Panc1 (cell line): ENCODE results near the gene REX1BD.

Experiments used
- POLR2AphosphoS5 ChIP-seq: IDR thresholded peaks from 2 replicates; pipeline ENCODE4 v1.6.1; 2012; ENCODE audit warnings: mild to moderate bottlenecking, low read depth, low read length, moderate library complexity
- SIN3A ChIP-seq: IDR thresholded peaks from 2 replicates; pipeline ENCODE4 v1.6.1; 2012; ENCODE audit warnings: low read depth, mild to moderate bottlenecking, low read length, moderate library complexity, borderline replicate concordance; ENCODE audit not compliant: insufficient read depth
- TF ChIP-seq, protein P1 (sequence below): fragments of 450-650 bp; IDR thresholded peaks from 2 replicates; pipeline ENCODE4 v1.5.1; 2017; ENCODE audit warnings: mild to moderate bottlenecking

DNA sequence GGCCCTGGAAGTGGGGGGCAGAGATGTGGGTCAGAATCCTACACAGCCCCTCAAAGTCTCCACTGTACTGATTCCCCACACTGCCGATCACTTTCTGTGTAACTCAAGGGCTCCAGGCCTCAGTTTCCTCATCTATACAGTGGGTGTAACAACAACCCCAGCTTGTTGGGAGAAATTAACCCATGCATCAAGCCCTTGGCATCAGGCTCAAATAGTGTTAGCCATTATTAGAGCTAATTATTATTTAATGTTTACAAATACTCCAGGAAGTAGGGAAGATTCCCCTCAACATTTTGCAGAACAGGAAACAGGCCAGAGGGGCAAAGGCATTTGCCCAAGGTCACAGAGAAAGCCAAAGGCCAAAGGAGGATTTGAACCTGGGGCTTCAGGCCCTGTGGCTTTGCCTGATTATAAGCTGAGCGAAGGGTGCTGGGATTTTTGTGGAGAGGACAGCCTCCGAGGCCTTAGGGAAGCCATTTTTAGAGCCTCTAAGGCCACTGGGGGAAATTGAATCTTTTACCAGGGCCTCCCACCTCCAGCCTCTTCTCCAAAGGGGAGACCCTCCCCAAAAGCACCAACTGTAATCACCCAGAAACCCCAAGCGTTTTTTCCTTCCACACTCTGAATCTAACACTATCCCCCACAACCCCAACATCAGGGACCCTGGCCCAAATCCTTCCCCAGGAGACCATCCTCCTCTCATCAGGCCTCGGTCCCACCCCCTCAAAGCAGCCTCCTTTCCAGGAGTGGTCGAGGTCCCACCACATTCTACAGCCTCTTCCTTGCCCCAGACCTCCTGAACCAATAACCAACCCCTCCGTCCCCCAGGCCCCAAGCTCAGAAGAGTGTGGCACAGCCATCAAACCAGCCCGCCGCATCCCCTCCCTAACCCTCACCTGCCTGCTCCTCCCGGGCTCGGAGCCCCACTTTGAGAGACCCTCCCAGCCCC lies 46.3 kb upstream of the REX1BD start:
- TF ChIP-seq, protein P1, sequence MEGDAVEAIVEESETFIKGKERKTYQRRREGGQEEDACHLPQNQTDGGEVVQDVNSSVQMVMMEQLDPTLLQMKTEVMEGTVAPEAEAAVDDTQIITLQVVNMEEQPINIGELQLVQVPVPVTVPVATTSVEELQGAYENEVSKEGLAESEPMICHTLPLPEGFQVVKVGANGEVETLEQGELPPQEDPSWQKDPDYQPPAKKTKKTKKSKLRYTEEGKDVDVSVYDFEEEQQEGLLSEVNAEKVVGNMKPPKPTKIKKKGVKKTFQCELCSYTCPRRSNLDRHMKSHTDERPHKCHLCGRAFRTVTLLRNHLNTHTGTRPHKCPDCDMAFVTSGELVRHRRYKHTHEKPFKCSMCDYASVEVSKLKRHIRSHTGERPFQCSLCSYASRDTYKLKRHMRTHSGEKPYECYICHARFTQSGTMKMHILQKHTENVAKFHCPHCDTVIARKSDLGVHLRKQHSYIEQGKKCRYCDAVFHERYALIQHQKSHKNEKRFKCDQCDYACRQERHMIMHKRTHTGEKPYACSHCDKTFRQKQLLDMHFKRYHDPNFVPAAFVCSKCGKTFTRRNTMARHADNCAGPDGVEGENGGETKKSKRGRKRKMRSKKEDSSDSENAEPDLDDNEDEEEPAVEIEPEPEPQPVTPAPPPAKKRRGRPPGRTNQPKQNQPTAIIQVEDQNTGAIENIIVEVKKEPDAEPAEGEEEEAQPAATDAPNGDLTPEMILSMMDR, result no peak
- TF ChIP-seq SIN3A (no peak), POLR2AphosphoS5 (no peak)
